Activated CD8-positive, alpha-beta memory T cell treated with anti-CD3 and anti-CD28 coated beads, Interleukin-2, amount 50 U/mL, for 1 hour (primary cell): ENCODE measurements around the gene CEP55.

Experiments used
- DNase-seq: peaks from one replicate; pipeline ENCODE4 v3.0.0-alpha.2; 2020; ENCODE audit errors: extremely low read depth

The CEP55 gene

DNA sequence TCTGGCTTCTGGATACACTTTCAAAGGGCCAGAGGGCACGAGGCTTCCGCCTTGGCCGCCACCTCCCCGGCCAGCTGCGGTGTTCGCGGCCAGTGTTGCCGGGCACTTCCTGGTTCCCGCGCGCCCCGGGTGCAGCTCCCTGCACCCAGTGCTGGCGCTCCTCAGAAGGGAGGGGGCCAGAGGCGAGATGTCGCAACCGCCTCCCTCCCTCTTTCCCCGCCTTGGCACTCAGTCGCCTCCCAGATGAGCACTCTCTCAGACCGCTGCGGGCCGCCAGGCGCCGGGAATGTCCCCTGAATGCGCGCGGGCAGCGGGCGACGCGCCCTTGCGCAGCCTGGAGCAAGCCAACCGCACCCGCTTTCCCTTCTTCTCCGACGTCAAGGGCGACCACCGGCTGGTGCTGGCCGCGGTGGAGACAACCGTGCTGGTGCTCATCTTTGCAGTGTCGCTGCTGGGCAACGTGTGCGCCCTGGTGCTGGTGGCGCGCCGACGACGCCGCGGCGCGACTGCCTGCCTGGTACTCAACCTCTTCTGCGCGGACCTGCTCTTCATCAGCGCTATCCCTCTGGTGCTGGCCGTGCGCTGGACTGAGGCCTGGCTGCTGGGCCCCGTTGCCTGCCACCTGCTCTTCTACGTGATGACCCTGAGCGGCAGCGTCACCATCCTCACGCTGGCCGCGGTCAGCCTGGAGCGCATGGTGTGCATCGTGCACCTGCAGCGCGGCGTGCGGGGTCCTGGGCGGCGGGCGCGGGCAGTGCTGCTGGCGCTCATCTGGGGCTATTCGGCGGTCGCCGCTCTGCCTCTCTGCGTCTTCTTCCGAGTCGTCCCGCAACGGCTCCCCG, 70.2 kb downstream of the CEP55 start, which contains the start of gene FFAR4:
Gene FFAR4 (plus strand): TSS at position 231 of the 842 bp plus-strand sequence. CDS start 56 bp downstream, at position 287.
- DNase-seq = no peak

DNA sequence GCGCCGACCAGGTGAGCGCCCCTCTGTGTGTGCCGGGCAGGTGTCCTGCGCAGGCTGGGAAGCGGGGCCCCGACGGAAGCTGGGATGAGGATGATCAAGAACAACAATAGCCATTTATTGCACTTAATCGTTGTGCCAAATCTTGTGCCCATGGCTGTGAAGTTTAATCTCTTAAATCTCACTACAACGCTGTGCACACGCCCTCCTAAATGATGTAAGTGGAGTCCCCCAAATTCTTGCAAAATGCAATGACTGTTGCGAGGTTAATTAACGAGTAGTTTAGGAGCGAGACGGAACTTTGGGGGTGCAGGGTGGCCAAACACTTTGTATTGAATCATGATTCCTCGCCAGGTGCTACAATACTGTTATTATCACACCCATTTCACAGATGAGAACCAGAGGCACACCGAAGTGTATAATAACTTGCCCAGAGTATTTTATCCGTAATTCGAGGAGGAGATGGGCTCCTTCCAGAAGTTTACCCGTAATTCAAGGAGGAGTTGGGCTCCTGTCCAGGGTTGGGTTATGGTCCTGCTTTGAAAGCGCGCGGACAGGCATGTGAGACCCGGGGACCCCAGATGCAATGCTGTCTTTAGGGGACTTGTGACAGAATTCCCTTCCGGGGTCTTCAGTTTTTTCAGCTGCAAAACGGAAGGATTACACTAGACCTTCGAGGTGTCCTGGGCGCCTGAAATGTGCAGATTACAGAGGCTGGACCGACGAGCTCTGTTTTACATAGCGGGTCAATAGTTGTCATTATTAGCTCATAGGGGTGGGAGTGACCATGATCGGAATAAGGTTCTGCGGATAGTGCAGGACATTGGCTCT, 71.1 kb downstream of the CEP55 start:
- no peak for DNase-seq

GRCh38 chr10:93568105-93568390, 71.6 kb downstream of the CEP55 start:
- DNase-seq = no peak

DNA sequence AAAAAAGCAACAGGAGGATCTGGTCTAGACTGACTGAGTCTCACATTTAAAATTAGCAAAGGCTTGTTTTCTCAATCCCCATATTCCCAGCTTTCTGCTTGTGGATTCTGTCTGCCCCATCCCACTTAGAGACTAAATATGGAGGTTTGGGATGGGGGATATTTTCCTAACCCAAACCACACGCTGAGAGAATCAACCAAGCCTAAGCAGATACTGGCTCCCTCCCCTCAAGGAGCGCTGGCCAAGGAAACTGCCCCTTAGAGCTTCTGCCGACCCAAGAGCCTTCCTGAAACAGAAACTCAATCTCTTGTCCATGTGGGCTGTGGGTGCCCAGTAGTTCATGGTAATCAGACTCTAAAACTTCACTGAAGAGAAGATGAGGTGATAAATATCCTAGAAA, 74.0 kb downstream of the CEP55 start:
- DNase-seq = no peak

- no peak for DNase-seq
These were observed 76.2 kb downstream of the CEP55 start for GRCh38 chr10:93572606-93573005.

GRCh38 chr10:93573051-93573909, 76.9 kb downstream of the CEP55 start:
- no peak for DNase-seq

GRCh38 chr10:93573924-93574323, 77.5 kb downstream of the CEP55 start:
- DNase-seq = no peak

GRCh38 chr10:93576888-93577287, 80.5 kb downstream of the CEP55 start:
- DNase-seq = no peak

GRCh38 chr10:93577565-93577964, 81.2 kb downstream of the CEP55 start:
- no peak for DNase-seq
